A673 (cell line): ENCODE results near the gene TCFL5. TPM values are rescaled to one million over a fixed set of nuclear protein-coding genes. Genes with fewer than 3 reads are reported as not detected.
A peak's percentile ranks its signal among the peaks of the same experiment; 100 is the strongest.

ENCODE experiments used
- BruUV-seq: library from RNA; stranded (reverse); fragments of 400-500 nt; replicated peaks from 2 replicates; lab custom pipeline; 2021; lab: Mats Ljungman, UMichigan
- CTCF ChIA-PET: fragments of 300-600 bp; sonication (Branson Sonifier 250); formaldehyde crosslinking; loops from one replicate; lab custom pipeline; 2022; ENCODE audit warnings: antibody characterized with exemption; lab: Charles Lee
- POLR2A ChIA-PET: fragments of 300-600 bp; sonication (Branson Sonifier 250); formaldehyde crosslinking; loops from one replicate; lab custom pipeline; 2022; ENCODE audit warnings: antibody characterized with exemption; ENCODE audit not compliant: low non-redundant PET; lab: Charles Lee
- DNase-seq: peaks from one replicate; pipeline ENCODE4 v3.0.0-alpha.2; 2015; ENCODE audit warnings: low spot score
- H3K27ac ChIP-seq: fragments of 200-600 bp; sonication (generic); 2 replicates; pipeline ENCODE4 v1.5.1; 2016; ENCODE audit warnings: mixed run types, low read depth, mild to moderate bottlenecking, mixed read lengths, antibody characterized with exemption, low read length; ENCODE audit not compliant: poor library complexity, severe bottlenecking
- H3K27me3 ChIP-seq: fragments of 200-600 bp; sonication (generic); replicated peaks from 2 replicates; pipeline ENCODE4 v1.6.1; 2017; ENCODE audit warnings: mixed run types, low read depth, mild to moderate bottlenecking, mixed read lengths, antibody characterized with exemption, low read length; ENCODE audit not compliant: insufficient read depth, poor library complexity
- H3K36me3 ChIP-seq: fragments of 200-600 bp; sonication (generic); 2 replicates; pipeline ENCODE4 v1.6.1; 2016; ENCODE audit warnings: mixed run types, mild to moderate bottlenecking, mixed read lengths, antibody characterized with exemption, low read length; ENCODE audit not compliant: insufficient read depth, poor library complexity, severe bottlenecking
- H3K4me1 ChIP-seq: fragments of 200-600 bp; sonication (generic); 2 replicates; pipeline ENCODE4 v1.6.1; 2017; ENCODE audit warnings: mixed run types, mild to moderate bottlenecking, mixed read lengths, antibody characterized with exemption, low read length; ENCODE audit not compliant: insufficient read depth, poor library complexity, severe bottlenecking
- H3K4me3 ChIP-seq: fragments of 200-600 bp; sonication (generic); 2 replicates; pipeline ENCODE4 v1.5.1; 2016; ENCODE audit warnings: low read depth, mixed run types, mild to moderate bottlenecking, mixed read lengths, low read length; ENCODE audit not compliant: poor library complexity, severe bottlenecking
- H3K9me3 ChIP-seq: fragments of 200-600 bp; sonication (generic); 2 replicates; pipeline ENCODE4 v1.6.1; 2016; ENCODE audit warnings: mixed run types, low read depth, mild to moderate bottlenecking, mixed read lengths, antibody characterized with exemption, low read length; ENCODE audit not compliant: poor library complexity, severe bottlenecking
- CTCF ChIP-seq: fragments of 300-800, 200-600 bp; sonication (generic); conservative IDR thresholded peaks from 2 replicates; pipeline ENCODE4 v1.5.1; 2017; ENCODE audit warnings: low read depth, mild to moderate bottlenecking, antibody characterized with exemption, low read length, moderate library complexity, mixed read lengths
- EZH2 ChIP-seq: fragments of 200-600 bp; sonication (generic); IDR thresholded peaks from 2 replicates; pipeline ENCODE4 v1.6.1; 2017; ENCODE audit warnings: borderline replicate concordance, low read depth, mild to moderate bottlenecking, mixed read lengths, antibody characterized with exemption, low read length; ENCODE audit not compliant: poor library complexity, severe bottlenecking
- intact Hi-C: fragments of 100-400 bp; cut with micrococcal nuclease; formaldehyde crosslinking; loops from one replicate; pipeline ENCODE4 v1.10.0; 2022; ENCODE audit not compliant: unreplicated experiment
- total RNA-seq: library from RNA; stranded (reverse); gene quantifications from 2 replicates; pipeline ENCODE4 v1.2.3, GENCODE V29; 2021

TCFL5 gene
- total RNA-seq, 1 experiment from 2014 or later, result 13.9 TPM

GRCh38 chr20:62822788-62823651 is 38.6 kb downstream of the TCFL5 start:
- TF ChIP-seq EZH2 (no peak), CTCF (peak; percentile 79)
- Histone ChIP-seq H3K27me3 (no peaks in the 10 kb centered on the region), H3K36me3 (no peaks in the 10 kb centered on the region), H3K4me3 (no peak overlapping the region), H3K4me1 (peaks cover 21% of the 10 kb centered on the region), H3K27ac (peak overlapping the region; percentile 8), H3K9me3 (no peaks in the 10 kb centered on the region)
- CTCF ChIA-PET, result interaction anchor here (0.6 to 1.5 kb wide), 9 partner anchors 14 to 521 kb away, joined by 3 to 5 read pairs (median 3); partner anchors contain the start of gene ADRM1
- POLR2A ChIA-PET, result interaction anchor here (0.6 kb wide), 1 partner anchor 270 kb away, joined by 3 read pairs; no protein-coding TSS in a partner anchor
- intact Hi-C loops, result loop anchor here (5.0 kb wide), 1 partner anchor 184 kb away; the partner anchor contains the start of gene BHLHE23
- DNase-seq, result peak; percentile 87
- BruUV-seq, result no TSS peak

- ChIA-PET CTCF (interaction anchor here (0.6 to 1.5 kb wide), 9 partner anchors 13 to 520 kb away, joined by 3 to 5 read pairs (median 3); partner anchors contain the start of gene ADRM1), POLR2A (no interaction called here)
- Histone ChIP-seq H3K27me3 (no peaks in the 10 kb centered on the region), H3K9me3 (no peaks in the 10 kb centered on the region), H3K4me3 (no peak overlapping the region), H3K27ac (no peak overlapping the region), H3K36me3 (no peaks in the 10 kb centered on the region), H3K4me1 (peaks cover 21% of the 10 kb centered on the region)
- TF ChIP-seq CTCF (no peak), EZH2 (no peak)
- BruUV-seq, result no TSS peak
- intact Hi-C loops, result loop anchor here (5.0 kb wide), 1 partner anchor 185 kb away; the partner anchor contains the start of gene BHLHE23
- DNase-seq, result no peak
Measured at GRCh38 chr20:62822239-62822787, 39.3 kb downstream of the TCFL5 start.

DNA sequence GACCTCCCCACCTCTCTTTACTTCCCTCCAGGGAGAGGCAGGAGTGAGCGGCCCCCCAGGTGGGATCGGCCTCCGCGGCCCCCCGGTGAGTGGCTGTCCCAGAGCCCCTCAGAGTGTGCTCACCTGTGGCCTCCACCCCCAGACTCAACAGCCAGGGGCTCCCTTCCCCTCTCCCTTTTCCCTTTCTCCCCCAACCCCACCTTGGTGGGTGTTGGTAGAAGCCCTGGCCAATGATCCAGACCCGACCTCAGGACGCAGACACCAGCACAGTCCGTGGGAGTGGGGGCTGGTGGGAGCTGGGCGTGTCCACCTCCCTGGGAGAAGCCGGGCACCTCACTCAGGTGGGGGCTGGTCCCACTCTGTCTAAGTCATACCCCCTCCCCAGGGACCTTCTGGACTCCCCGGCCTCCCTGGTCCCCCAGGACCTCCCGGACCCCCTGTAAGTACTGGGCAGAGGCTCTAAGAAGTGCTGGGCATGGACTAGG is 39.9 kb downstream of the TCFL5 start:
- ChIA-PET CTCF (interaction anchor here (0.6 to 1.5 kb wide), 4 partner anchors 13 to 519 kb away, joined by 3 to 5 read pairs (median 3); partner anchors contain the start of gene ADRM1), POLR2A (no interaction called here)
- H3K27me3 ChIP-seq, result peaks cover 2% of the 10 kb centered on the region
- BruUV-seq, result no TSS peak
- no peak for TF ChIP-seq EZH2
- H3K9me3 ChIP-seq, result no peaks in the 10 kb centered on the region
- H3K4me1 ChIP-seq, result peaks cover 21% of the 10 kb centered on the region
- DNase-seq, result no peak
- intact Hi-C loops, result loop anchor here (5.0 kb wide), 1 partner anchor 186 kb away; the partner anchor contains the start of gene BHLHE23
- H3K4me3 ChIP-seq, result no peak overlapping the region
- H3K36me3 ChIP-seq, result no peaks in the 10 kb centered on the region
- no peak overlapping the region for H3K27ac ChIP-seq
